Adrenal gland (tissue), 12 donors: ENCODE data around the gene SERPINA9. TPM values are rescaled to one million over a fixed set of nuclear protein-coding genes. Genes with fewer than 3 reads are reported as not detected.

Source experiments
- DNase-seq, 7 donors: peaks; one replicate each; pipeline ENCODE4 v3.0.0-alpha.2; 2019 to 2020
- H3K27ac ChIP-seq, 5 donors: fragments of 200-600 bp; sonication (generic) in 4 of 5; 1 replicate in 3 of 5; 2 replicates in 2 of 5; pipeline versions ENCODE4 v1.5.1 to v1.8.0; 2016 to 2020; ENCODE audit warnings: mild to moderate bottlenecking in 1 of 5
- H3K27me3 ChIP-seq: fragments of 200-600 bp; 2 replicates; pipeline ENCODE4 v1.8.0; 2021
- H3K36me3 ChIP-seq, 2 donors: fragments of 200-600 bp; replicated peaks in 1 of 2; 1 replicate in 1 of 2; 2 replicates in 1 of 2; pipeline versions ENCODE4 v1.5.1 to v1.8.0; 2018 to 2022
- H3K4me1 ChIP-seq, 2 donors: fragments of 200-600 bp; replicated peaks in 1 of 2; 1 replicate in 1 of 2; 2 replicates in 1 of 2; pipeline versions ENCODE4 v1.5.1 to v1.8.0; 2018 to 2021
- H3K4me3 ChIP-seq, 4 donors: fragments of 200-600 bp; sonication (generic) in 3 of 4; one replicate each; pipeline ENCODE4 v1.5.1; 2016 to 2018
- H3K9me3 ChIP-seq, 3 donors: fragments of 200-600 bp; sonication (generic) in 1 of 3; replicated peaks in 1 of 3; 1 replicate in 2 of 3; 2 replicates in 1 of 3; pipeline versions ENCODE4 v1.5.1 to v1.8.0; 2016 to 2021
- CTCF ChIP-seq, 6 experiments: fragments of 450-650 bp in 4 of 6; fragments of 200-600 bp in 2 of 6; sonication (generic) in 1 of 6; IDR thresholded peaks; 1 replicate in 5 of 6; 2 replicates in 1 of 6; pipeline versions ENCODE4 v1.5.1 to v1.8.0; 2016 to 2021; ENCODE audit warnings: antibody characterized with exemption in 6 of 6, mild to moderate bottlenecking in 2 of 6, moderate library complexity in 1 of 6
- POLR2A ChIP-seq, 2 donors: fragments of 450-650 bp; IDR thresholded peaks; one replicate each; pipeline ENCODE4 v1.6.1; 2017; ENCODE audit warnings: antibody characterized with exemption in 2 of 2, mild to moderate bottlenecking in 2 of 2, moderate library complexity in 1 of 2
- WGBS, 4 donors: extraction: QIAGEN DNeasy Blood & Tissue Kit in 2 of 4; methylation state at CpG; one replicate each; pipeline versions ENCODE4 v1.1.5 to v1.1.7; 2013 to 2017; 5-methylcytosine and 5-hydroxymethylcytosine counted together
- intact Hi-C, 2 donors: fragments of 100-400 bp; cut with DNase I; formaldehyde crosslinking; loops; one replicate each; pipeline versions ENCODE4 v1.14.1 to v1.15.0; 2022 to 2023
- polyA plus RNA-seq, 3 donors: library from polyadenylated mRNA; stranded (reverse); fragments of 200-250 nt in 2 of 3; fragments of 350-450 nt in 1 of 3; fragmentation: Illumina TruSeq in 1 of 3; extraction: RNeasy Lipid Tissue Mini Kit (QIAGEN cat#74804) in 1 of 3; gene quantifications; one replicate each; pipeline ENCODE4 v1.2.3, GENCODE V29; 2013 to 2014
- total RNA-seq, 9 donors: library from RNA; depleted of rRNA in 4 of 9; stranded (reverse); fragments of >200 nt in 4 of 9; fragments of 120-200 nt in 1 of 9; fragmentation: NEBNext Ultra II Directional in 1 of 9; extraction: Animal tissue kit (Norgen Biotek cat#: 25700) in 1 of 9; gene quantifications; one replicate each; pipeline versions ENCODE4 v1.1.0 to v1.2.4, GENCODE V29; 2013 to 2023
- donor health status: healthy with polysubstance abuse.
- donor health status: Bipolar disorder and iron deficiency.
- donor health status: DM: yes; HTN: yes; CAD: no.
- donor health status: DM: no; HTN: no; CAD: no.
- donor health status: DM: no; HTN: no; CAD: no.
- donor health status: DM: yes; HTN: yes; CAD: no.

SERPINA9 gene
- total and polyA plus RNA-seq, 12 donors = not detected

DNA sequence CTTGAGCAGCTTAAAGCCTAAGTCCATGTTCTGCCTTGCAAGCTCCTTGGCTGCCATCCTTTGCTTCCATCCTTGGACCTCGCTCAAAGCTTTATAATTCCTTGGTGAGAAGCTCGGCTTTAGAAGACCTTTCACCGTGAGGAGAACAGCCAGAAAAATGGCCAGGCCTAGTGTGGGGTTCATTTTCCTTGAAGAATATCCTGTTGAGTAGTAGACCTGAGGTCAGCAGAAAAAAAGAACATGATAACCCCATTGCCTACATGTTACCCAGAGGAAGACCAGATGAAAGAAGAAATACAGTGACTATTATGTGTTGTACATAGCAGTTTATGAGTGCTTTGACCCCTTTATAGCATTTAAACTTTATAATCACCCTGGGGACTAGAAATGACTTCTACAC lies 22.2 kb upstream of the SERPINA9 start:
- Histone ChIP-seq H3K4me1 (no peaks in the 10 kb centered on the region), H3K36me3 (no peaks in the 10 kb centered on the region), H3K4me3 (no peak overlapping the region), H3K27ac (no peak overlapping the region), H3K27me3 (peaks cover 2% of the 10 kb centered on the region), H3K9me3 (no peaks in the 10 kb centered on the region)
- DNase-seq = no peak
- intact Hi-C loops = no loop called here
- TF ChIP-seq CTCF (IDR thresholded peaks at IDR 0.05) (no peak), POLR2A (IDR thresholded peaks at IDR 0.05) (no peak)
- WGBS, 4 donors = 75 to 90% (median 87%) methylated on average over 3 of the region's 3 CpGs

DNA sequence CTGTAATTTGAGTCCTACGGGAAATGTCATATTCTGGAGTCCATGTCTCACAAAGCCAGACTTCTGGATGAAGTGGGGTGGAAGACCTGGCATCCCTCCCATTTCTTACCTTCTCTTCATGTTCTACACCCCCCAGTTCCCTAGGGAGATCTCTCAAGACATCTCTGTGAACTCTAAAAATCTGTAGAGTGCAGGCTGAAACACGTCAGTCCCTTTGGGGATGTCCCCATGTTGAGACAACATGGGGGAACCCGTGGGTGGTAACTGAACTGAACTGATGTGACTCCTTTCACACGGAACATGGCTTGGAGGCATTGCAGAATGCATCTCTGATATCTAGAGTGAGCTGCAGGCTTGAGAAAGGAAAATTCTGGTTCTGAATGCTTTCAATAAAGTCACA lies 18.1 kb upstream of the SERPINA9 start:
- Histone ChIP-seq H3K4me3 (no peak overlapping the region), H3K9me3 (no peaks in the 10 kb centered on the region), H3K36me3 (no peaks in the 10 kb centered on the region), H3K27me3 (peaks cover 3% of the 10 kb centered on the region), H3K4me1 (no peaks in the 10 kb centered on the region), H3K27ac (no peak overlapping the region)
- 61 to 74% (median 71%) methylated on average over 4 of the region's 4 CpGs for WGBS, 4 donors
- no peak for DNase-seq
- intact Hi-C loops = no loop called here
- TF ChIP-seq CTCF (IDR thresholded peaks at IDR 0.05) = no peak
- no peak for TF ChIP-seq POLR2A (IDR thresholded peaks at IDR 0.05)

- Histone ChIP-seq H3K27ac (no peak overlapping the region), H3K27me3 (peaks cover 3% of the 10 kb centered on the region), H3K4me3 (no peak overlapping the region), H3K9me3 (no peaks in the 10 kb centered on the region), H3K4me1 (no peaks in the 10 kb centered on the region), H3K36me3 (no peaks in the 10 kb centered on the region)
- intact Hi-C loops = no loop called here
- 60 to 63% (median 62%) methylated on average over 4 of the region's 4 CpGs for WGBS, 4 donors
- TF ChIP-seq CTCF (IDR thresholded peaks at IDR 0.05) (no peak), POLR2A (IDR thresholded peaks at IDR 0.05) (no peak)
- DNase-seq = no peak
These were observed 15.5 kb upstream of the SERPINA9 start for GRCh38 chr14:94491511-94491910.

DNA sequence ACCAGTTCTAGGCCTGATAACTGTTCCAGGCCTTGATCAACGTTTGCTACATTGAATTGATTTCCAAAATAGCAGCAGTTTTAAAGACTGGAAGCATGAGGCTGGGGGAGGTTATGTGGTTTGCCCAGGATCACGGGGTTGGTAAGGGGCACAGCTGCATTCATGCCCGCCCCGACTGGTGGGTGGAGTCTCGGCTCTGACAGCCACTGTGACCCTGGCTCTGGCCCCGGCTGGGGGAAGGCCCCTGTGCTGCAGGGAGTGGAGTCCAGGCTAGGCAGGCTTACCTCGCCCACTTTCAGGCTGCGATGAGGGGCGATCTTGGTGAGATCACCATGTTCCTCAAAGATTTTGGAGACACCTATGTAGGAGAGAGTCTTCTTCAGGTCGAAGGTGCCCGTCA lies 13.3 kb upstream of the SERPINA9 start:
- WGBS, 4 donors = 65 to 85% (median 75%) methylated on average over 5 to 11 of the region's 11 CpGs
- no peak for TF ChIP-seq CTCF (IDR thresholded peaks at IDR 0.05)
- TF ChIP-seq POLR2A (IDR thresholded peaks at IDR 0.05) = no peak

More for the DNA sequence above, 13.3 kb upstream of the SERPINA9 start:
- intact Hi-C loops = loop anchor here in 1 of 2 donors (10.0 kb wide), 1 partner anchor 65 kb away; no protein-coding TSS in a partner anchor
- no peaks in the 10 kb centered on the region for H3K9me3 ChIP-seq
- no peak overlapping the region for H3K27ac ChIP-seq
- DNase-seq = no peak
- no peaks in the 10 kb centered on the region for H3K4me1 ChIP-seq
- H3K4me3 ChIP-seq = no peak overlapping the region
- H3K36me3 ChIP-seq = no peaks in the 10 kb centered on the region
- peaks cover 3% of the 10 kb centered on the region for H3K27me3 ChIP-seq
